GM21526 (cell line): ENCODE measurements around the gene MYEF2.

ENCODE experiments used
- ATAC-seq: cut with Tn5 transposase; IDR thresholded peaks from one replicate; pipeline ENCODE4 v1.9.1; 2021; ENCODE audit warnings: moderate library complexity; ENCODE audit not compliant: unreplicated experiment, low FRiP score

MYEF2 gene

GRCh38 chr15:48177766-48178647 is at the start of gene MYEF2:
TSS of gene MYEF2 (minus strand) at chr15:48178295. CDS start at chr15:48178237, 58 bp downstream.
- peak; percentile 75 for ATAC-seq

- ATAC-seq = no peak
Measured at GRCh38 chr15:48225771-48226170, 47.7 kb upstream of the MYEF2 start.

- no peak for ATAC-seq
Measured at GRCh38 chr15:48222627-48223026, 44.5 kb upstream of the MYEF2 start.

GRCh38 chr15:48221885-48222284 is 43.8 kb upstream of the MYEF2 start:
- ATAC-seq = no peak

GRCh38 chr15:48221261-48221660 is 43.2 kb upstream of the MYEF2 start:
- no peak for ATAC-seq

GRCh38 chr15:48205981-48206380 is 27.9 kb upstream of the MYEF2 start, which contains the start of gene SLC12A1:
TSS of gene SLC12A1 (plus strand) at chr15:48206302. CDS start at chr15:48207720, 1,418 bp downstream.
- ATAC-seq = no peak

- no peak for ATAC-seq
Measured at GRCh38 chr15:48202068-48202467, 24.0 kb upstream of the MYEF2 start.

- no peak for ATAC-seq
Measured at GRCh38 chr15:48191574-48192225, 13.6 kb upstream of the MYEF2 start, which contains the start of gene CTXN2. TSS of gene CTXN2 (plus strand) at chr15:48191665. CDS start at chr15:48201301, 9,636 bp downstream.

GRCh38 chr15:48190932-48191573 is 13.0 kb upstream of the MYEF2 start:
- ATAC-seq = no peak

GRCh38 chr15:48186271-48186670 is 8.2 kb upstream of the MYEF2 start:
- ATAC-seq = no peak

GRCh38 chr15:48185529-48185928 is 7.4 kb upstream of the MYEF2 start:
- ATAC-seq = no peak

- no peak for ATAC-seq
Measured at GRCh38 chr15:48182749-48183148, 4.7 kb upstream of the MYEF2 start.

GRCh38 chr15:48178648-48178931 is 495 bp upstream of the MYEF2 start:
- ATAC-seq = no peak

- ATAC-seq = peak; percentile 64
Measured at GRCh38 chr15:48177383-48177765, 721 bp downstream of the MYEF2 start.

- ATAC-seq = no peak
Measured at GRCh38 chr15:48176957-48177356, 1.1 kb downstream of the MYEF2 start.

- no peak for ATAC-seq
Measured at GRCh38 chr15:48176112-48176511, 2.0 kb downstream of the MYEF2 start.

GRCh38 chr15:48175126-48175525 is 3.0 kb downstream of the MYEF2 start:
- ATAC-seq = no peak

GRCh38 chr15:48170981-48171380 is 7.1 kb downstream of the MYEF2 start:
- ATAC-seq = no peak

GRCh38 chr15:48168616-48169015 is 9.5 kb downstream of the MYEF2 start:
- ATAC-seq = no peak

GRCh38 chr15:48153526-48153925 is 24.6 kb downstream of the MYEF2 start:
- ATAC-seq = no peak

- ATAC-seq = no peak
Measured at GRCh38 chr15:48149858-48150257, 28.2 kb downstream of the MYEF2 start.
